OCI-M2 (cell line): ENCODE data around the gene MED31.
"Not testable (repeated sequence)": the region's sequence is repeated elsewhere in the genome, so short reads cannot be mapped to it uniquely, and the experiment has no call there.

Source experiments
- DNase-seq: peaks from one replicate; lab custom pipeline; 2025; ENCODE audit not compliant: unreplicated experiment; lab: John Stamatoyannopoulos, UW

MED31 gene

DNA sequence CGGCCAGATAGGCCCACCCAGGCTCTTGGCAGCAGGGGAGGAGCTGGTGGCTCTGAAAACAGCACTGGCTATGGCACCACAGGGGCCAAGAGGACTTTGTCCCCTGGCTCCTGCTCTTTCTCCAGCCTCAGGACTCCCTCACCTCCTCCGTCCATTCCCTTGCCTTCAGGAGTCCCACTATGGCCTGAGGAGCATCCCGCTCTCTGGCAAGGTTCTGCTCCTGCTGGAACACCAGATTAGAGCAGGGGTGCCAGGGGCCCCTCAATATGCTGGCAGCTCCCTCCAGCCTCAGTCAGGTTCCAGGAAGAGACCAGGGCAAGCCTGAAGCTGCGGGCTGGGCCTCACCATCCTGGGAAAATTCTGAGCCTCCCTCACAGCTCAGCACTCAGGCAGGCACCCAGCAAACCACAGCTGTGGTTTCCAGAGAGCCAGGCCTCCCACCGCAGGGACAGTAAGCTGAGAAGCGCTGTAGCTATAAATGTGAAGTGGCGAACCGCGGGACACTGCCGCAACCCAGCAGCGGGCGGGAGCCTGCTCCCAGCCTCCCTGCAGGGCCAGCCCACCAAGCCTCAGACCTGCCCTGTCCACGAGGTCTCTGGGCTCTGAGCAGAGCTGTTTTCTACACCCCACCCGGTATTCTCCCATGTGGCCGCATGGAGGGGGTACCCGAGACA lies 25.9 kb upstream of the MED31 start:
- no peak for DNase-seq

DNA sequence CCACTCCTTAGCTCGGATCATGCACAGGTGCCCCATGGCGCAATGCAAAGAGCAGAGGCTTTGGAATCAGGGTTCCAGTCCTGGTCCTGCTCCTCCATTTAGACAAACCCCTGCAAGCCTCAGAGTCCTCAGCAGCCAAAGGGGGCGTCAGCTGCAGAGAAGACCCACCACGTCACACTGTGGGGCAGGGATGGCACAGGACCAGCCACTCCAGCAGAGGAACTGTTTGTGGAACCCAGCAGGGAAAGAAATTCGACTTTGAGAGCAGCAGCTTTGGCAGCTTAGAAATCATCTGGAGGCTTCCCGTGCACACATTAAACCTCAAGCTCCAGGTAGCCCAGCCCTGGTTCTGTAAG lies 25.4 kb upstream of the MED31 start:
- DNase-seq = no peak

DNA sequence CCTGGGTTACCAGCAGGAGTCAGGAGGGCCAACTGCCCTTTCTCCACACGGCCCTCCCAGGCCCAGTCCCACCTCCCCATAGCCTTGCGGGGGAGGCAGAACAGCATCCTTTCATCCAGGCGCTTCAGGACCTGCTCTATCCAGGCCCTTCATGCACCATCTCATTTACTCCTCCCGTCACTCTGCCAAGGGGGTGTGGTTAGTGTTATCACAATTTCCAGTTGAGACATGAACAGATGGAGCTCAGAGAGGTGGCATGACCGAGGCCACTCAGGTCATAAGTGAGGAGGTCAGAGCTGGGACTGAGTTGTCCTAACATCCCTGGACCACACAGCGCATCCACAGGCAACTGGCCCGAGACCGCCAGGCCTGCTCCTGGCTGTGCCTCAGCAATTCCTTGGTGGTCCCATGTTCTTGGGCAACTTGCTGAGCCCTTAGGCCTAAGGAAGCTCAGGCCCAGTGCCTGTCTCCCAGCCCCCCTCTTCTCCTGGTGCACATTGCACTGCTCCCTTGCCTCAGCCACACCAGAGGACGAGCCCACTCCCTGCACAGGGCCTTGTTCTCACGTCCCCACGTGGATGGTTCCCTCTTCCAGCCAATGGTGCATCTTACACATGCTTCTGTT lies 23.9 kb upstream of the MED31 start:
- DNase-seq = no peak

DNA sequence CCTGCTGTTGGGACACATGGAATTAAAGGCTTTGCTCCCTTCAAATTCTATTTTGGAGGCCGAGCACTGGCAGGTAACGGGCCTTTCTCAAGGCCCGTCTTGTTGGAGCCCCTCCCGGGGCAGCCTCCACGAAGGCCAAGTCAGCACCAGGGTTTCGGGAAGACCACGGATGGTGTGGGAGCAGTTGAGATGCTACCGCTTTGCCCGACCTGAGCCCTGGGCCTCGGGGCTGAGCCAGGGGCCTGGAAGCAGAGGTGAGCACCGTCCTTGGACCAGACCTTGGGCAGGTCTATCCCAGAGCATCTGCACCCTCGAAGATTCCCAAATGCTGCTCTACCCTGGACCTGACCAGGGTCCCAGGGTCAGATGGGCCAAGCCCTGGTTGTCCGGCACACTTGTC lies 23.2 kb upstream of the MED31 start:
- DNase-seq = no peak

DNA sequence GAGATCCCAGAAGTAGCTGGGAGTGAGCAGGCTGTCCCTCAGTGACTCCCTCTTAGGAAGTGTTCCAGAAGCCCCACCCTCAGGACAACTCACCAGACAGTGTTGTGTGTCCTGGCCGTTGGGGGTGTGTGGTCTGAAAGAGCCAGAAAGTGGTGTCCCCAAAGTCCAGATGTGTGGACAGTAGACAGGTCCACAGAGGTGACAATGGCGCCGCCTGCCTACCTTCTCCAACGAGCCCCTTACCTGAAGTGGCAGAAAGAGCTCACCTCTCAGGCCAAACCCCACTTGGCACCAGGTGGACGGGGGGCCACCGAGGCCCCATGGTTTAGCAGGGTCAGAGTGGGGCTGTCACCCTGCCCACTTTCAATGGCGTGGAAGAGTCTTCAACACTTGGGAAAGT lies 20.0 kb upstream of the MED31 start:
- DNase-seq = no peak

DNA sequence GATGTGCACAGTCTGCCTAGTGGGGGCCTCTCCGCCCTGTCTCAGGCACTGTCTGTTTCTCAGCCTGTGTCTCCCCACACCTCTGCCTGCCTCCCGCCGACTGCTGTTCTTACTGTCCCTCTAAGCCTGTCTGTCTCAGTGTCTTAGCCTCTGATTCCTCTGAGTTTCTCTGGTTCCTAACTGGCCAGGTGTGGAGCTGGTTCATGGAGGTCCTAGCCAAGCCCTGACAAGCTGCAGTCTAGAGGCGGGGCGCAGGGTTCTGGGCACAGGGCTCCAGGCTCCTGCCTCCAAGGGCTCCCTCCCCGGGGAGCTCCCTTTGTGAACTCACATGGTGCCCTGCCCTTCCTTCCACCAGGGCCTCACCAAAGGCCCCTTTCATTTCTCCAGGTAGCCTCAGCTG lies 19.6 kb upstream of the MED31 start:
- no peak for DNase-seq

DNA sequence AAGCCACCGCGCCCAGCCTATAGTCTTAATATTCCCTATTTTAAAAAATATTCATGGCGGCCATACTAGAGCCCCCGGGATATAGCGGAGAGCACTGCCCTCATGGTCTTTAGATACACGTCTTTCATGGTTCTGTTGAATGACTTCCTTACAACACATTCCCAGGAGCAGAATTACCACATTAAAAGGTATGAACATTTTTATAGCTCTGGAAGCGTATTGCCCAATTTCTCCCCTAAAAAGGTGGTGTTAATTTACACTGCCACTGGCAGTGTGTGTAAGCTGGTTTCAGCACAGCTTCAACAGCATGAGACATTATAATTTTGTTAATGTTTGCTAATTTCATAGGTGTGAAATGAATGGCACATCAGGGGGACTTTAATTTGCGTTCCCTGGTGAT lies 19.2 kb upstream of the MED31 start:
- DNase-seq = no peak

DNA sequence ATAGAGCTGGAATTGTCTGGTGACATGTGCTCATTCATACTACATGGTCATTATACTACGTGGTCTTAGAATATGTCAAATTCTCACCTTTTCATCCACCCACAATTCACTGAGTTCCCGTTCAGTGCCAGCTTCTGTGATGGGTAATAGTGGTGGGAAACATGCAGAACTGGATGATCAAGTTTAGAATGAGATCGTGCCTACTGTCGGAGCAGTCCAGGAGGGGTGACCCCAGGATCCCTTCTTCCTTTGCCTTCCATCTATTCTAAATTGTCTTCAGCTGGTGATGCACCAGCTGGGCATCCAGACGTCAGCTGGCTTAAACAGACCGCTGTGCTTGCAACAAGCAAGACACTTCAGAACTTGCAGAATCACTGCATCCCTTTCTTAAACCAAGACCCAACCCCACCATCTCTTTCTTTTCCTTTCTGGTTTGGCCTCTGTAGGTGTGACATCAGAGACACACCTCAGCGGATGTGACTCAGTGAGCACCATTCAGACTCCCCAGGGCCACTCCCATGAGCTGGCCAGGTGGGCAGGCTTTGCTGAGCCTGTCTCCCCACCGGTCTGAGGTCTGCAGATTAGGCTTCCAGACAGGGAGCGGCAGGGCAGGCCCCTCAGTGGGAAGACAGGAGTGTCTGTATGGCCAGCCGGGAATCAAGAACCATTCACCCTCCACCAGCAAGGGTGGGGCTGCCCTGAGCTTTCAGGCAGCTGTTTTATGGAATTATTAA lies 18.2 kb upstream of the MED31 start:
- no peak for DNase-seq

DNA sequence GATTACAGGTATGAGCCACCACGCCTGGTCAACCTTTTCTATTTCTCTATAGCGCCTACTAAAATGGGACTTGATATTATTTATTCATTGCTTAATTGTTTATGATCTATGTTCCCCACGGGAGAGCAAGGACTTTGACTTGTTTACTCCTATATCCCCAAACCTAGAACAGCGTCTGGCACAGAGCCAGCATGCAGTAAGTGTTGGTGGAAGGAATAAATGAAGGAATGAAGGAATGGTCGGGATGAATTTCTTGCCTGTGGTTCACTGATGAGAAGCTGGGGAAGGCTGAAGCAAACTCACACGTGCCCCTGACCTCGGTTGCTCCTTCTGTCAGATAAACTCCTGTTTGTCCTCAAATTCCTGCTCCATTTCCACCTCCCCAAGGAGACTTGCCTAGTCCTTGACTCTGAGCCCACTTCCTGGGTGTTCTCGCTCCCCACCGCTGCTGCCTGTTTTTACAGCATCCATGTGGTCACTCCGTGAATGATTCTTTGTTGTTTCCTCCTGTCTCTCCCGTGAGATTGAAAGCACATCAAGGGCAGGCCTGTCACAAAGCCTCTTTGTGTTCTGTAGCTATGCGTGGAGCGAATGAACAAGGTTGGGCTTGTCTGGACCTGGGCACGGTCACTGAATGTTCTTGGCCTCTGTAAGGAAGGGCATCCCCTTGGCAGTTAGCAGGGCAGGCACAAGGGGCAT lies 17.5 kb upstream of the MED31 start:
- DNase-seq = no peak

DNA sequence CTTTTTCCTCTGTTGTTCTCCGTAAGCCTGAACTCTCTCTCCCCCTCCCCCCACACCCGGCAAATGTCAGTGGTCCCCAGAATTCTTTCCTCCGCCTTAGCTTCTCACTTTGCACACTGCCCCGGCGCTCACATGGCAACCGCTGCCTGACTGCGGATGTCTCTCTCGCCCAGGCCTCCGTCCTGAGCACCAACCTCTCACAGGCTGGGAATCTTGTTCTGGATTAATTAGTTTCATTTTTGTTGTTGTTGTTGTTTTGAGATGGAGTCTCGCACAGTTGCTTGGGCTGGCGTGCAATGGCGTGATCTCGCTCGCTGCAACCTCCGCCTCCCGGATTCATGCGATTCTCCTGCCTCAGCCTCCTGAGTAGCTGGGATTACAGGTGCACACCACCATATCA lies 16.8 kb upstream of the MED31 start:
- DNase-seq = no peak

DNA sequence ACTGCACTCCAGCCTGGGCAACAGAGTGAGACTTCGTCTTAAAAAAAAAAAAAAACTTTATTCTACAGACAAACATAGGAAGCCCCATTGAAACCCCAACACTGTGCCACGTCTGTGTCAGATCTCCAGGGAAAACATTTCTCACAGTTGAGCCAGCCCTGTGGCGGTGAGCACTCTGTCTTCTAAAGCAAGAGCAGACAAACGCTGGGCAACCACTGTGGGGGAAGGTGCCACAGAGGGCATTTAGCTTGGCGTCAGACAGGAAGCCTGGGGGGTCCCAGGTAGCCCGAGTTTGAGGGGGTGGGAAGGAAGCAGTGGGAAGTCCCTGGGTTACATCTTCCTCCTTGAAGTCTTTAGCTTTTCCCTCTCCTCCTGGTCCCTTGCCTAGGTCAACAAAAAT lies 16.1 kb upstream of the MED31 start:
- no peak for DNase-seq

DNA sequence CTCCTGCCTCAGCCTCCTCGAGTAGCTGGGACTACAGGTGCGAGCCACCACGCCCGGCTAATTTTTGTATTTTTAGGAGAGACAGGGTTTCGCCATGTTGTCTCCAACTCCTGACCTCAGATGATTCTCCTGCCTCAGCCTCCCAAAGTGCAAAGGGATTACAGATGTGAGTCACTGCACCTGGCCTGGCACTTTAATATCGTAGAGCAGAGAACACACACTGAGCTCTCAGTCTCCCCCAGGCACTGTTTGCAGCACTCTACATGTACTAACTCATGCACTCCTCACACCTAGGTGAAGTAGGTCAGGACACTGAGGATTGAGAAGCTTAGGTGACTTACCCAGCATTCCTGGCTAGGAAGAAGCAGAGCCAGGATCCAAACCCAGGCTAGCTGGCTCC lies 15.2 kb upstream of the MED31 start:
- DNase-seq = no peak

DNA sequence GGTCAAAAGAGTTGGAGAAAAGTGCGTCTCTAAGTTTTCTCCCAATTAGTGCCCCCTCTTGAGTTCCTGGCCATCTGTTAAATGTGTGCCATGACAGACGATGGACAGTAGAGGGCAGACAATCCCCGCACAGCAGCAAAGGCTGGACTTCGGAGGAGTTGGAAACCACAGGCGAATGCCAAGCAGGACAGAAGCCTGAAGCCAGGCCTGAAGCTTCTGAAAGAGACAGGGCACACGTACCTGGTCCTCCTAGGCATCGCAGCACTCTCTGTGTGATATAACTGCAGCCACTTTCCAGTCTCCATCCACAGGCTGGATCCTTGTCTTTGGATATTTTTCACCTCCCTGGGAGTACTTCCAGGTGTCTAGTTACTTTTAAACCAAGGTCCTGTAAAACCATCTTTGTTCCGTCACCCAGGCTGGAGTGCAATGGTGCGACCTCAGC lies 14.7 kb upstream of the MED31 start:
- DNase-seq = no peak

DNA sequence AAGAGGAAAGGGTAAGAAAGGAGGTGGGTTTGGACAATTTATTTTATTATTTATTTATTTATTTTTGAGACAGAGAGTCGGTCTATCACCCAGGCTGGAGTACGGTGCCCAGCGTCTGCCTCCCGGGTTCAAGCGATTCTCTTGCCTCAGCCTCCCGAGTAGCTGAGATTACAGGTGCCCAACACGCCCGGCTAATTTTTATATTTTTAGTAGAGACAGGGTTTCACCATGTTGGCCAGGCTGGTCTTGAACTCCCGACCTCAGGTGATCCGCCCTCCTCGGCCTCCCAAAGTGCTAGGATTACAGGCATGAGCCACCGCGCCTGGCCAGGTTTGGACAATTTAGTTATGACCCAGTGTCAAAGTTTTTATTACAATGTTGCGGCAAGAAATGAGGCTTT lies 11.8 kb upstream of the MED31 start:
- not testable (repeated sequence) for DNase-seq

DNA sequence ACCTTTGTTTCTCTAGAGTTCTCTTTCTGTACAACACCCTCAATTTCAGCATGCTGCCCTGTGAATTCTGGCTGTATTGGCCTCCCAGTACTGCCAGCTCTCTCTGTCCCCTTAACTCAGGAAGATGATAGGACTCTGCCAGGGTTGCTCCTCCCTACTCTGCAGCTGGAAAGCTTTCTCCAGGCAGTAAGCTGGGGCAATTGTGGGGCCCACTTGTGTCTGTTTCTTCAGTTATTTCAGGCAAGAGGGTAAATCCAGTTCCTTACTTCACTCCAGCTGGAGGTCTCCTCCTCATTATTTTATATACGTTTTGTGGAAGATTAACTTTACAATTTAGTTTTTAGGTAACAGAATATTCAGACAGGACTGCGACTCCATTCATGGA lies 10.1 kb upstream of the MED31 start:
- no peak for DNase-seq

DNA sequence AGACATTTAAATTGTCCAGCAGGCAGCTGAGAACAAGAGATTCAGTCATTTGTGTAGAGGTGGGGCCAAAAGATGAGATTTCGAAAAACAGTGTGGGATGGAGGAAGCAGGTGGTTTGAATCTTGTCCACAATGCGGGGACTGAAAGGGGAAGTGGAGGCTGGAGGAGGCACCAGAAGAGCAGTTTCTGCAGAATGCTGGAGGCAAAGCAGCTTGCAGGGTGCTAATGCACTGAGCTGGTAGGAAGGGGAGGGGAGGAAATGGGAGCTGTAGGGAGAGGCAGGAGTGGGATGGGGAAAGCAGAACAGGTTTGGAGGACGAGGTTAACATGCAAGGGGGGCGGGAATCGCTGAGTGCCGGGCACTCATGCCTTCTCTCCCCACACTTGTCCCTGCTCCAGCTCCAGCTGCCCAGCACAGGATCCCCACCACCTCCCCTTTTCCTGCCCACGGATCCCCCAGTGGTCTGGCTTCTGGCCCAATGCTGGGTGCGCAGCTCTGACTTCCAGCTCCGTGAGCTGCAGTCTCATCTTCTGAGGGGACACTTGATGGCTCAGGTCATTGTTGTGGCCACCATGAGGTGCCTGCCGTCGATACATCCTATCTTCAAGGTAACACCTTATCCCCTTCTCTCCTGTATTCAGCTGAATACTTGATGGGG lies 9.5 kb upstream of the MED31 start:
- no peak for DNase-seq

DNA sequence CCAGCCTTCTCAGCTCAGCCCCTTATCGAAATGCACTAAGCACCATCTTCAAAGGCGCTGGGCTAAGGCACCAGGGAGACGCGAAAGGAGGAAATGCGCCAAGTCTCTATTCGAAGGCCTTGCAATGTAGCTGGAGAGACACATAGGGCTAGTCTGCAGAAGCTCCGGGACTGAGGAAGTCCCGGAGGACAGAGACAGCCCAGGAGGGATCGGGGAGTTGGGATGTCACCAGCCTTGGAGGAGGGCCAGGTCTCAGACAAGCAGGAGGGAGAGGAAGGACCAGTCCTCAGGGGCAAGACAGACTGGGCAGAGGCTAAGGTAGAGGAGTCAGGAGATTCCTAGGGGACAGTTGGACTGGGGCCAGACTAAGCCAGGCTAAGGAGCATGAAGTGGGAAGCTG lies 8.7 kb upstream of the MED31 start:
- no peak for DNase-seq

DNA sequence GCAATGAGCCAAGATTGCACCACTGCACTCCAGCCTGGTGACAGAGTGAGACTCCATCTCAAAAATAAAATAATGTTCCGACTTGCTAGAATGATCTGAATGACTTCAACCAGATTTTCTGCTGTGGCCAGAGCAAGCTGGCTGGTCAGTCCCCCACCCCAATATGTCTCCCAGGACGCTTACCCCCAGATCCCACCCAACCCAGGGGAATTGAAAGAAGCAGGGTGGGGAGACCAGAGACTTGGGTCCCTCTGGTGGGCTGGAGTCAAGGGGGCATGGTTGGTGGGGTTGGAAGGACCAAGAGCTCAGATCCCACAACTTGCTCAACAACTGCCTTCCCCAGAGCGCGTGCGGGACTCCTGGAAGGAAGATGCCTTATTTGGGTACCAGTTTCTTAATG lies 7.0 kb upstream of the MED31 start:
- not testable (repeated sequence) for DNase-seq

DNA sequence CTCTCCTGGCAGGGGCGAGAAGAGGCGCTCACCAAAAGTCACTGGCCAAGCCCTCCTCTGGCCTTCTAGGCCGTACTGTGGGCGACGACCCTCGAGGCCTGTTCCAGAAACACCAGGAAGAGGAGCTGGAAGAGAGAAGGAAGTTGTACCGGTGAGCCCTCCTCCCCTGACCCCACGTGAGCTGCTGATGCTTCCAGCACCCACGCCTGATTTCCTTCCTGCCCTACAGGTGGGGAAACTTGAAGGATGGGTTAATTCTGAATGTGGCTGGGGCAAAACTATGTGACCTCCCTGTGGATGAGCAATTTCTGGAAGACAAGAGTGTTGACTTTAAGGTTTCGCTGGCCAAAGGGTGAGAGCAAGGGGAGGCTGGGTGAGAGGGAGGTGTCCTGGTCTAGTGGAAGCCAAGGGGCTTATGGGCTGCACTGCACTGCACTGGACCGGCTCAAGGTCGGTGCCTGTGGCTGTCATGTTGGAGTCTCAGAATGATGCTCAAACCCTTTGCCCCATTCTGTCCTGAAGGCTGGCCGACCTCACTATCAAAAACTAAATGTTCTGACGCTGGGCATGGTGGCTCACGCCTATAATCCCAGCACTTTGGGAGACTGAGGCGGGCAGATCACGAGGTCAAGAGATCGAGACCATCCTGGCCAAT lies 6.4 kb upstream of the MED31 start:
- no peak for DNase-seq

DNA sequence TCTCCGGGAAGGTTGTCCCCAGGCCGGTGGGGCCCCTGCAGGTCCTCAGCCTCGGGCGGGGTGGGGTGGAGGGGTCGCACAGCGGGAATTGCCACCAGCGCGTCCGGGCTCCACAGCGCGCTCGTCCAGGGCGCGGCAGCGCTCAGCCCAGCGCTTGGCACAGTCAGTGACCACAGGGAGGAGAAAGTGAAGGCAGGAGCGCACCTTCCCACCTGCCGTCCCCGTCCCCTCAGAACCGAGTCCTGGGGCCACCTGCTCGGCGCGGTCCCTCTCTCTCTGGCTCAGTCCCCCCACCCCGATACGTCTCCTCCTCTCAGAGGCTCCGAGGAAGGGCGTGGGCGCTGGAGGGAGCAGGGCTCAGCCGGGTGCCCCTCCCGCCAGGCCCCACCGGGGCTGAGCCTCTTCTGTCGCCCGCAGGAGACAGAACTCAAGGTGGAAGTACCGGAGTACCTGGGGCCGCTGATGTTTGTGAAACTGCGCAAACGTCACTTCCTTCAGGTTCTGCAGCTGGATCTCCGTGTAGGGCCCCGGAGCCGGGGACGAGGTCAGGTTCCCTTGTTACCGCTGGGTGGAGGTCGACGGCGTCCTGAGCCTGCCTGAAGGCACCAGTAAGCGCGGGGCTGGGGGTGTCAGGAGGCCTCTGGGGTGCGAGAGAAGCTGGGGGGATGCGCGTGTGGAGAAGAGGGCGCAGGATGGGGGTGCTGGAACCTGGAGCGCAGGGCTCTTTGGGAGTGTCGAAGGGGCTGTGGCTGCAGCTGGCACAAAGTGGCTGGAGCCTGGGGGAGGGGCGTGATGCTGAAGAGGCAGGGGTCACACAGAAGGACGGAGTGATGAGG lies 5.6 kb upstream of the MED31 start:
- not testable (repeated sequence) for DNase-seq
